ENCODE data around the gene GP1BA. TPM values are rescaled to one million over a fixed set of nuclear protein-coding genes. Genes with fewer than 3 reads are reported as not detected.

GP1BA gene
- total and polyA plus RNA-seq, 11 donors = 0.06 to 0.35 (median 0.20) TPM; not detected in 6

DNA sequence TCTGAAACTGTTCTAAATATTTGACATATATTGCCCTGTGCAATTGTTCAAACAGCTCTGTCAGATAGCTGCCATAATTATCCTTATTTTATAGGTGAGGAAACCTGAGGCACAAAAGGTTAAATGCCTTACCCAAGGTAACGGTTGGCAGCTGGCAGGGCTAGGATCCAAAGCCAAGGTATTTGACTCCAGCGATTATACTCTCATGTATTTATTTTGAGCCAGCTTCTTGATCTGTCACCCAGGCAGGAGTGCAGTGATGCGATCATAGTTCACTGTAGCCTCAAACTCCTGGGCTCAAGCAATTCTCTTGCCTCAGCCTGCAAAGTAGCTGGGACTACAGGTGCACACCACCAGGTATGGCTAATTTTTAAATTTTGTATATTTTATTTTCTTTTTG is 26.0 kb downstream of the GP1BA start:
- Histone ChIP-seq H3K9me3 (no peaks in the 10 kb centered on the region), H3K36me3 (peaks cover 3 to 63% (median 39%) of the 10 kb centered on the region in 9 donors), H3K4me3 (no peak overlapping the region), H3K27ac (peak overlapping the region in 4 of 12 donors; percentile 22 to 32 (median 26)), H3K27me3 (no peaks in the 10 kb centered on the region), H3K4me1 (peaks cover 0 to 21% (median 0%) of the 10 kb centered on the region in 12 donors)
- DNase-seq (no peak), ATAC-seq (peak in 2 of 4 donors; percentile 7 to 41)
- TF ChIP-seq, protein P1, sequence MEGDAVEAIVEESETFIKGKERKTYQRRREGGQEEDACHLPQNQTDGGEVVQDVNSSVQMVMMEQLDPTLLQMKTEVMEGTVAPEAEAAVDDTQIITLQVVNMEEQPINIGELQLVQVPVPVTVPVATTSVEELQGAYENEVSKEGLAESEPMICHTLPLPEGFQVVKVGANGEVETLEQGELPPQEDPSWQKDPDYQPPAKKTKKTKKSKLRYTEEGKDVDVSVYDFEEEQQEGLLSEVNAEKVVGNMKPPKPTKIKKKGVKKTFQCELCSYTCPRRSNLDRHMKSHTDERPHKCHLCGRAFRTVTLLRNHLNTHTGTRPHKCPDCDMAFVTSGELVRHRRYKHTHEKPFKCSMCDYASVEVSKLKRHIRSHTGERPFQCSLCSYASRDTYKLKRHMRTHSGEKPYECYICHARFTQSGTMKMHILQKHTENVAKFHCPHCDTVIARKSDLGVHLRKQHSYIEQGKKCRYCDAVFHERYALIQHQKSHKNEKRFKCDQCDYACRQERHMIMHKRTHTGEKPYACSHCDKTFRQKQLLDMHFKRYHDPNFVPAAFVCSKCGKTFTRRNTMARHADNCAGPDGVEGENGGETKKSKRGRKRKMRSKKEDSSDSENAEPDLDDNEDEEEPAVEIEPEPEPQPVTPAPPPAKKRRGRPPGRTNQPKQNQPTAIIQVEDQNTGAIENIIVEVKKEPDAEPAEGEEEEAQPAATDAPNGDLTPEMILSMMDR (IDR thresholded peaks at IDR 0.05) = no peak
- TF ChIP-seq POLR2A (IDR thresholded peaks at IDR 0.05) = no peak
- intact Hi-C loops (cut with DNase I) = no loop called here
- 45 to 64% (median 57%) methylated on average over 3 of the region's 3 CpGs for WGBS, 4 donors

DNA sequence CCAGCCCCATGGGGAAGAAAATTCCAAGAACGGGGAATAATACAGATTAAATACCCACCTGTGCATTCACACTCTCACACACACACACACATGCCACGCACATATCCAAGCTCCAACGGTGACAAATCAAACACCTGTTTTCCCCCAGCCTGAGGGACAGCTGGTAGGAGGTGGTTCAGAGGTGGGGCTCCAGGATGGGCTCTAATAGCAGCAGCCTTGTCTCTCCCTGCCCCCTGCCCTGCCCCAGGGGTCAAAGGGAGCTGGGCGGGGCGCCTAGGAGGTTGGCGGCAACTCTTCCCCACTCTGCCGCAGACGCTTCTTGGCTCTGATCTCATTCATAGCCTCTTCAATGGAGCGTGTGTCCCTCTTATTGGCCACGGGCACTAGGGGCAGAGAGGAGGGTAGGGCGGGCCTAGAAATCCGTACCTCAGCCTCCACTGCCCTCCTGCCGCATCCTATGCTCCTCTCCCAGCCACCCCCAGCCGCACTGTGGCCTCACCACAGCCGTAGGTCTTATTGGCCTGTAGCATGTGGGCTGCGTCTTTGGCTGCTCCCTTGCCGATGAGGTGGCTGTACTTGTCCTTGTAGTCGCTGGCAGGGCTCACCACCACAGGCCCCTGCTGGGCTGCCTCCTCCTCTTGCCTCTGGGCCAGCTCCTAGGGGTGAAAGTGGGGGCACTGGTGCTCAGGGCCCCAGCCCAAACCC is 27.3 kb downstream of the GP1BA start:
- ATAC-seq = peak in 1 of 4 donors; percentile 12
- peaks cover 0 to 10% (median 0%) of the 10 kb centered on the region in 12 donors for H3K4me1 ChIP-seq
- H3K27ac ChIP-seq = no peak overlapping the region
- intact Hi-C loops (cut with DNase I) = no loop called here
- no peak overlapping the region for H3K4me3 ChIP-seq
- peak in 1 of 5 donors; percentile 42 for DNase-seq
- peaks cover 3 to 63% (median 39%) of the 10 kb centered on the region in 9 donors for H3K36me3 ChIP-seq
- TF ChIP-seq POLR2A (IDR thresholded peaks at IDR 0.05) = no peak
- TF ChIP-seq, protein P1 (IDR thresholded peaks at IDR 0.05) = no peak
- no peaks in the 10 kb centered on the region for H3K9me3 ChIP-seq
- 82 to 89% (median 85%) methylated on average over 18 of the region's 18 CpGs for WGBS, 4 donors
- no peaks in the 10 kb centered on the region for H3K27me3 ChIP-seq

DNA sequence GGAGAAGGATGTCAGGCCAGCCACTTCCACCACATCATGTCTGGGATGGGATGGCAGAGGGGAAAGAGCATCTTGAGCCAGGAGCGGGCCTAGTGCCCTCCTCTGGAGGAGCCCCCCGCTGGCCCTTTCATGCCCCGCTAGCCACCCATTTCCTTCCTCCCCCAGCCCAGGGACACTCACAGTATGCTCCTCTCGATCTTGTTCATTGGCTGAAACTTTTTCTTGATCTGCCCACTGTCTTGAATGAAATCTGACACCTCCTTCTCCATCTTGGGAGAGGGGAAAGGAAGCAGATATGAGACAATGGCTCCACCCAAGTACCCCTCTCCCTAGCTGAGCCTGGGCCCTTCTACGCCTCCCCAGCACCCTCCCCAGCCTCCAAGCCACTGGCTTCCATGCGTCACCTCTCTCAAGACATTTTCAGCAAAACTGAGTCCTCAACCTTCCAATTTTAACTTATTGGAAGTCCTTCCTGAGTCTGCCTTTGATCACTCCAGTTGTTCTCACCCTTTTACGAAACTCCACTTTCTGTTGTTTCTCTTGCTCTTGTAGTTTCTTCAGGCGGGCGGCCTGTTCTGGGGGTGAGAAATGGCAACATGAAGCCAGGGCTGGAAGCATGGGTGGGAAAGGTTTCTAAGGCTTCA is 28.3 kb downstream of the GP1BA start:
- Histone ChIP-seq H3K27me3 (no peaks in the 10 kb centered on the region), H3K27ac (no peak overlapping the region), H3K9me3 (no peaks in the 10 kb centered on the region), H3K36me3 (peaks cover 3 to 63% (median 43%) of the 10 kb centered on the region in 9 donors), H3K4me3 (no peak overlapping the region), H3K4me1 (peaks cover 0 to 11% (median 2%) of the 10 kb centered on the region in 12 donors)
- WGBS, 4 donors = 85 to 89% (median 88%) methylated on average over 9 of the region's 9 CpGs
- intact Hi-C loops (cut with DNase I) = no loop called here
- ATAC-seq (no peak), DNase-seq (no peak)
- TF ChIP-seq, protein P1 (IDR thresholded peaks at IDR 0.05) = no peak
- TF ChIP-seq POLR2A (IDR thresholded peaks at IDR 0.05) = no peak

DNA sequence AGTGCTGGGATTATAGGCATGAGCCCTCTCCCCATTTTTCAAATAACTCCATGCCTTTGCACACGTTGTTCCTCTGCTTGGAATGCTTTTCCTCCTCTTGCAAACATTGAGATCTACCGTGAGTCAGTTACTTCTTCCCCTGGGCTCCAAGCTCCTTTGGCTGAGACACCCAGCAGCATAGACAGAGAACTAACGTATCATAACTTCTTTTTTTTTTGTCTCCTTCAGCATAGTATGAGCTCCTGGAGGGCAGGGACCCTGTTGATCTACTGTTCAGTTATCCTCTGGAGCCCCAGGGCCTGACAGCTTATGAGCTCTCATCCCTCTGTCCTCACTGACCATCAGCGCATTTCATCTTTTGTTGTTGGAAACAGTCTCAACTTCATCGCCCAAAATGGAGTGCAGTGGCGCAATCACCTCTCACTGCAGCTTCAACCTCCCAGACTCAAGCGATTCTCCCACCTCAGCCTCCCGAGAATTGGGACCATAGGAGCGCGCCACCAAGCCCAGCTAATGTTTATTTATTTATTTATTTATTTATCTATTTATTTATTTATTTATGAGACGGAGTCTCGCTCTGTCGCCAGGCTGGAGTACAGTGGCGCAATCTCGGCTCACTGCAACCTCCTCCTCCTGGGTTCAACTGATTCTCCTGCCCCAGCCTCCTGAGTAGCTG is 33.4 kb downstream of the GP1BA start:
- Histone ChIP-seq H3K27me3 (no peaks in the 10 kb centered on the region), H3K9me3 (no peaks in the 10 kb centered on the region), H3K27ac (peak overlapping the region in 8 of 12 donors; percentile 89 to 99 (median 96)), H3K4me3 (peak overlapping the region in 3 of 12 donors; percentile 66 to 82 (median 67)), H3K4me1 (peaks cover 0 to 43% (median 28%) of the 10 kb centered on the region in 12 donors), H3K36me3 (peaks cover 0 to 40% (median 27%) of the 10 kb centered on the region in 9 donors)
- ATAC-seq (no peak), DNase-seq (no peak)
- intact Hi-C loops (cut with DNase I) = loop anchor here in 1 of 10 donors (5.0 kb wide), 1 partner anchor 58 kb away; no protein-coding TSS in a partner anchor
- no peak for TF ChIP-seq POLR2A (IDR thresholded peaks at IDR 0.05)
- TF ChIP-seq, protein P1 (IDR thresholded peaks at IDR 0.05) = no peak
- 95 to 97% (median 96%) methylated on average over 15 of the region's 15 CpGs for WGBS, 4 donors
